CD4-positive, alpha-beta memory T cell (primary cell): ENCODE measurements around the gene GIGYF1. TPM values are rescaled to one million over a fixed set of nuclear protein-coding genes. Genes with fewer than 3 reads are reported as not detected.
"Not testable (repeated sequence)": the region's sequence is repeated elsewhere in the genome, so short reads cannot be mapped to it uniquely, and the experiment has no call there.

Experiments used
- CTCF ChIA-PET: fragments of 350-600 bp; sonication (Branson Sonifier 250); formaldehyde crosslinking; loops from one replicate; lab custom pipeline; 2021; ENCODE audit warnings: inconsistent platforms; ENCODE audit not compliant: partially characterized antibody; lab: Charles Lee
- POLR2A ChIA-PET: fragments of 350-600 bp; sonication (Branson Sonifier 250); formaldehyde crosslinking; loops from one replicate; lab custom pipeline; 2021; ENCODE audit not compliant: partially characterized antibody; lab: Charles Lee
- DNase-seq, 5 donors: peaks; one replicate each; pipeline versions ENCODE4 v3.0.0 to v3.0.0-alpha.2; 2020 to 2022; ENCODE audit warnings: mixed read lengths in 1 of 5
- H3K27ac ChIP-seq: one replicate; pipeline ENCODE4 v1.7.0; 2013; ENCODE audit warnings: low read depth, low read length
- H3K27me3 ChIP-seq: 2 replicates; pipeline ENCODE4 v1.7.0; 2013; ENCODE audit warnings: mild to moderate bottlenecking, low read length, moderate library complexity; ENCODE audit not compliant: insufficient read depth
- H3K36me3 ChIP-seq: 2 replicates; pipeline ENCODE4 v1.7.0; 2013; ENCODE audit warnings: mild to moderate bottlenecking, low read length, moderate library complexity; ENCODE audit not compliant: insufficient read depth
- H3K4me1 ChIP-seq: 2 replicates; pipeline ENCODE4 v1.7.0; 2013; ENCODE audit warnings: mild to moderate bottlenecking, low read length, moderate library complexity; ENCODE audit not compliant: insufficient read depth
- H3K4me3 ChIP-seq, 2 donors: one replicate each; pipeline ENCODE4 v1.7.0; 2013; ENCODE audit warnings: low read length in 2 of 2, mild to moderate bottlenecking in 1 of 2
- H3K9me3 ChIP-seq, 2 donors: one replicate each; pipeline ENCODE4 v1.7.0; 2013; ENCODE audit warnings: low read length in 2 of 2, control low read depth in 1 of 2; ENCODE audit not compliant: control insufficient read depth in 1 of 2
- H3K27ac Mint-ChIP-seq, 7 donors: one replicate each; pipeline ENCODE4 v1.8.0; 2020 to 2021; ENCODE audit warnings: mixed read lengths in 7 of 7, mild to moderate bottlenecking in 6 of 7, inconsistent platforms in 3 of 7, moderate library complexity in 3 of 7
- H3K27me3 Mint-ChIP-seq, 2 donors: one replicate each; pipeline ENCODE4 v1.8.0; 2020 to 2021; ENCODE audit warnings: mixed read lengths in 2 of 2
- H3K36me3 Mint-ChIP-seq, 2 donors: one replicate each; pipeline ENCODE4 v1.8.0; 2020 to 2021; ENCODE audit warnings: mixed read lengths in 2 of 2, inconsistent platforms in 1 of 2, mild to moderate bottlenecking in 1 of 2
- H3K4me1 Mint-ChIP-seq, 4 donors: one replicate each; pipeline ENCODE4 v1.8.0; 2020 to 2021; ENCODE audit warnings: mixed read lengths in 4 of 4, mild to moderate bottlenecking in 1 of 4
- H3K4me3 Mint-ChIP-seq, 8 donors: one replicate each; pipeline ENCODE4 v1.8.0; 2020 to 2021; ENCODE audit warnings: mixed read lengths in 8 of 8, mild to moderate bottlenecking in 7 of 8, moderate library complexity in 6 of 8, inconsistent platforms in 3 of 8
- H3K9me3 Mint-ChIP-seq, 8 donors: one replicate each; pipeline ENCODE4 v1.8.0; 2020 to 2021; ENCODE audit warnings: mixed read lengths in 8 of 8, mild to moderate bottlenecking in 5 of 8, inconsistent platforms in 3 of 8, moderate library complexity in 1 of 8
- intact Hi-C: fragments of 100-400 bp; cut with micrococcal nuclease; formaldehyde crosslinking; loops from one replicate; pipeline ENCODE4 v1.15.1; 2023
- polyA plus RNA-seq, 2 donors: library from polyadenylated mRNA; unstranded; fragments of 300-500 nt; fragmentation: Illumina TruSeq; gene quantifications; one replicate each; pipeline ENCODE4 v1.2.3, GENCODE V29; 2021
- total RNA-seq, 2 experiments: library from RNA; stranded (reverse); gene quantifications; one replicate each; pipeline ENCODE4 v1.2.3, GENCODE V29; 2021

GIGYF1 gene
- total and polyA plus RNA-seq, 4 experiments from 2014 or later = 0.19 to 118 (median 59.7) TPM

DNA sequence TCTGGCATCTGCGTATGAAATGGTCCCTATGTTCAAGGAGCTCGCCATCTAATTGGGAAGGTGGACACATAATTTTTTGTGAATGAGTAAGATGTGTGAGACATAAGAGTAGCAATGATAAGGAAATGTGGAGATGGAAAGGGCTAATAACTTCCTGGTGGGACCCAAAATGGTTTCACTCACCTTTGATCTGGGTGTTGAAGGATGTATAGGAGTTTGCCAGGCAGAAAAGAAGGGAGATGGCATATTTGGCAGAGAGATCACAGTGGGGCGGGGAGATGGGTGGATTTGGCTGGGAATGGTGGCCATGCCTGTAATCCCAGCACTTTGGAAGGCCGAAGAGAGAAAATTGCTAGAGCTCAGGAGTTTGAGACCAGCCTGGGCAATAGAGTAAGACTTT, 16.4 kb upstream of the GIGYF1 start:
- H3K9me3 ChIP-seq = no peaks in the 10 kb centered on the region
- no peak overlapping the region for H3K4me3 ChIP-seq
- Mint-ChIP-seq H3K9me3 (peaks cover 0 to 1% (median 0%) of the 10 kb centered on the region in 8 donors), H3K4me3 (no peak overlapping the region), H3K27ac (peak overlapping the region in 1 of 7 donors; percentile 62), H3K36me3 (peaks cover 3 to 11% of the 10 kb centered on the region in 2 donors), H3K27me3 (peaks cover 0 to 3% of the 10 kb centered on the region in 2 donors), H3K4me1 (peaks cover 5 to 18% (median 11%) of the 10 kb centered on the region in 4 donors)
- ChIA-PET CTCF (no interaction called here), POLR2A (no interaction called here)
- peaks cover 11% of the 10 kb centered on the region for H3K4me1 ChIP-seq
- intact Hi-C loops = no loop called here
- H3K27me3 ChIP-seq = no peaks in the 10 kb centered on the region
- no peaks in the 10 kb centered on the region for H3K36me3 ChIP-seq
- DNase-seq = no peak
- H3K27ac ChIP-seq = no peak overlapping the region

DNA sequence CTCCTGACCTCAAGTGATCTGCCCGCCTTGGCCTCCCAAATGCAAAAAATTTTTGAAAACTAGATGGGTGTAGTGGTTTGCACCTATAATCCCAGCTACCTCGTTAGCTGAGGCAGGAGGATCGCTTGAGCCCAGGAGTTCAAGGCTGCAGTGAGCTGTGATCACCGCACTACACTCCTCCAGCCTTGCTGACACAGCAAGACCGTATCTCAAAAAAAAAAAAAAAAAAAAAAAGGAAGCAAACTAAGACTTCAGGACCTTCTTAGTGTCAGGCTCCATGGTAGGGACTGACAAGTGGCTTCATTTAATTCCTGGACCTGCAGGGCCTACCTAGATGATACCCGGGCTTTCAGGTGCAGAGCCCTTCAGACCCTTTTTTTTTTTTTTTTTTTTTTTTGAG, 14.3 kb upstream of the GIGYF1 start:
- no peaks in the 10 kb centered on the region for H3K9me3 Mint-ChIP-seq
- peak overlapping the region in 2 of 7 donors; percentile 24 to 42 for H3K27ac Mint-ChIP-seq

DNA sequence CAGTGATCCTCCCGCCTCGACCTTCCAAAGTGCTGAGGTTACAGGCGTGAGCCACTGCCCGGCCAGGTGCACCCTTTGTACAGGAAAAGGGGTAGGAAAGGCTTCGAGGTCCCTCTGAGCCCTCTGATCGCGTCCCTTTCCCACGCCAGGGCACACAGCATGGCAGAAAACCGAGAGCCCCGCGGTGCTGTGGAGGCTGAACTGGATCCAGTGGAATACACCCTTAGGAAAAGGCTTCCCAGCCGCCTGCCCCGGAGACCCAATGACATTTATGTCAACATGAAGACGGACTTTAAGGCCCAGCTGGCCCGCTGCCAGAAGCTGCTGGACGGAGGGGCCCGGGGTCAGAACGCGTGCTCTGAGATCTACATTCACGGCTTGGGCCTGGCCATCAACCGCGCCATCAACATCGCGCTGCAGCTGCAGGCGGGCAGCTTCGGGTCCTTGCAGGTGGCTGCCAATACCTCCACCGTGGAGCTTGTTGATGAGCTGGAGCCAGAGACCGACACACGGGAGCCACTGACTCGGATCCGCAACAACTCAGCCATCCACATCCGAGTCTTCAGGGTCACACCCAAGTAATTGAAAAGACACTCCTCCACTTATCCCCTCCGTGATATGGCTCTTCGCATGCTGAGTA, 12.7 kb upstream of the GIGYF1 start:
- peaks cover 3 to 13% of the 10 kb centered on the region in 2 donors for H3K36me3 Mint-ChIP-seq
- H3K27ac Mint-ChIP-seq = peak overlapping the region; percentile 90 to 98 (median 96)
- Histone ChIP-seq H3K9me3 (no peaks in the 10 kb centered on the region), H3K4me1 (peaks cover 16% of the 10 kb centered on the region), H3K4me3 (peak overlapping the region; percentile 47 to 89), H3K27me3 (no peaks in the 10 kb centered on the region), H3K36me3 (no peaks in the 10 kb centered on the region), H3K27ac (peak overlapping the region; percentile 79)
- H3K9me3 Mint-ChIP-seq = no peaks in the 10 kb centered on the region
- H3K4me3 Mint-ChIP-seq = peak overlapping the region; percentile 93 to 100 (median 96)
- intact Hi-C loops = loop anchor here (1.0 to 10.0 kb wide), 2 partner anchors 131 to 548 kb away; no protein-coding TSS in a partner anchor
- peaks cover 5 to 18% (median 11%) of the 10 kb centered on the region in 4 donors for H3K4me1 Mint-ChIP-seq
- peaks cover 0 to 1% of the 10 kb centered on the region in 2 donors for H3K27me3 Mint-ChIP-seq
- ChIA-PET POLR2A (interaction anchor here (1.1 to 3.1 kb wide), 11 partner anchors 11 to 538 kb away, joined by 3 to 48 read pairs (median 9); partner anchors contain the start of genes FBXO24, FIS1, GIGYF1 and GNB2), CTCF (interaction anchor here (1.5 to 5.0 kb wide), 6 partner anchors 15 to 228 kb away, joined by 4 to 62 read pairs (median 30); partner anchors contain the start of genes FBXO24, LRCH4, MOSPD3 and SLC12A9)
- DNase-seq = no peak

More for the DNA sequence above, 14.3 kb upstream of the GIGYF1 start:
- Mint-ChIP-seq H3K27me3 (no peaks in the 10 kb centered on the region), H3K4me1 (peaks cover 5 to 18% (median 11%) of the 10 kb centered on the region in 4 donors), H3K36me3 (peaks cover 3 to 13% of the 10 kb centered on the region in 2 donors), H3K4me3 (peak overlapping the region in 4 of 8 donors; percentile 8 to 47 (median 40))
- no peaks in the 10 kb centered on the region for H3K27me3 ChIP-seq
- POLR2A ChIA-PET = interaction anchor here (0.6 kb wide), 1 partner anchor 1203 kb away, joined by 3 read pairs; no protein-coding TSS in a partner anchor
- DNase-seq = no peak
- peaks cover 16% of the 10 kb centered on the region for H3K4me1 ChIP-seq
- no peak overlapping the region for H3K27ac ChIP-seq
- intact Hi-C loops = loop anchor here (10.0 kb wide), 1 partner anchor 546 kb away; no protein-coding TSS in a partner anchor
- H3K9me3 ChIP-seq = no peaks in the 10 kb centered on the region
- no peaks in the 10 kb centered on the region for H3K36me3 ChIP-seq
- H3K4me3 ChIP-seq = no peak overlapping the region
- CTCF ChIA-PET = interaction anchor here (0.7 to 5.0 kb wide), 3 partner anchors 17 to 258 kb away, joined by 4 to 62 read pairs (median 7); partner anchors contain the start of gene SLC12A9

DNA sequence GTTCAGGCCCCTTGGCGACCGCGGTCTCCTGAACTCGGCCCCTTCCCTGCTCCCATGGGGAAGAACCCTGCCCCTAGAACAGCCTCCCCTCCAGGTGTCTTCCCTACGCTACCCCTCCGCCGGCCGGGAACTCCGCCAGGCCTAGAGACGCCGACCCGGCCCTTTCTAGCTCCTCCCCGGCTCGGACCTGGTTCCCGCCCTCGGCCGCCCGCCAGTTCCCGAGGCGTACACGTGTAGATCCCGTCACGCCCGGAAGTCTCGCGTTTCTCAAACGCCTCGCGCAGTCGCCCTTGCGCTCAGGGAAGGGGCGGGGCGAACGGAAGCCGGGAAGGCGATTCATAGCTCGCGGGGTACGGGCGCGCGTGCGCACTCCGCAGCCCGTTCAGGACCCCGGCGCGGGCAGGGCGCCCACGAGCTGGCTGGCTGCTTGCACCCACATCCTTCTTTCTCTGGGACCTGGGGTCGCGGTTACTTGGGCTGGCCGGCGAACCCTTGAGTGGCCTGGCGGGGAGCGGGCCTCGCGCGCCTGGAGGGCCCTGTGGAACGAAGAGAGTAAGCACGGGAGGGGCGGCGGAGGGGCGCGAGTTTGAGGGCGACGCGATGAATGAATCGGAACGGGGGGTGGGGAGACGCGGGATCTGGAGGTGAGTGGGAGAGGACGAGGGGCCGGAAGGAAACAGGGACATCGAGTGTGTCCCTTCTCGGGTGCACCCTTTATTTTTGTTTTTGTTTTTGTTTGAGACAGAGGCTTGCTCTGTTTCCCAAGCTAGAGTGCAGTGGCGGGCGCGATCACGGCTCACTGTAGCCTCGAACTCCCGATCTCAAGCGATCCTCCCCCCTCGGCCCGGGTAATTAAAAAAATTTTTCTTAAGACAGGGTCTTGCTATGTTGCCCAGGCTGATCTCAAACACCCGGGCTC, 12.0 kb upstream of the GIGYF1 start, which contains the start of gene POP7:
TSS of gene POP7 (plus strand) at position 369 of the 919 bp plus-strand sequence. CDS start 710 bp downstream, outside the sequence.
- Histone ChIP-seq H3K4me1 (peaks cover 16% of the 10 kb centered on the region), H3K27me3 (no peaks in the 10 kb centered on the region), H3K4me3 (peak within 1 kb of the TSS; percentile 89 to 90), H3K9me3 (no peaks in the 10 kb centered on the region), H3K27ac (peak within 1 kb of the TSS; percentile 79), H3K36me3 (no peaks in the 10 kb centered on the region)
- intact Hi-C loops = loop anchor here (1.0 to 10.0 kb wide), 8 partner anchors 12 to 549 kb away; partner anchors contain the start of genes FBXO24, GIGYF1, GNB2 and LRCH4
- Mint-ChIP-seq H3K9me3 (no peaks in the 10 kb centered on the region), H3K4me3 (peak within 1 kb of the TSS; percentile 93 to 100 (median 96)), H3K36me3 (peaks cover 3 to 13% of the 10 kb centered on the region in 2 donors), H3K4me1 (peaks cover 5 to 18% (median 11%) of the 10 kb centered on the region in 4 donors), H3K27me3 (peaks cover 2 to 3% of the 10 kb centered on the region in 2 donors), H3K27ac (peak within 1 kb of the TSS; percentile 90 to 98 (median 96))
- DNase-seq = peak; percentile 96 to 97 (median 97)
- CTCF ChIA-PET = interaction anchor here (0.6 to 5.0 kb wide), 52 partner anchors 9 to 690 kb away, joined by 3 to 62 read pairs (median 4); partner anchors contain the start of genes EPO, FBXO24, GIGYF1 and GNB2
- POLR2A ChIA-PET = interaction anchor here (0.7 to 3.1 kb wide), 38 partner anchors 10 to 1147 kb away, joined by 3 to 48 read pairs (median 6); partner anchors contain the start of genes FBXO24, FIS1, GIGYF1 and GNB2

DNA sequence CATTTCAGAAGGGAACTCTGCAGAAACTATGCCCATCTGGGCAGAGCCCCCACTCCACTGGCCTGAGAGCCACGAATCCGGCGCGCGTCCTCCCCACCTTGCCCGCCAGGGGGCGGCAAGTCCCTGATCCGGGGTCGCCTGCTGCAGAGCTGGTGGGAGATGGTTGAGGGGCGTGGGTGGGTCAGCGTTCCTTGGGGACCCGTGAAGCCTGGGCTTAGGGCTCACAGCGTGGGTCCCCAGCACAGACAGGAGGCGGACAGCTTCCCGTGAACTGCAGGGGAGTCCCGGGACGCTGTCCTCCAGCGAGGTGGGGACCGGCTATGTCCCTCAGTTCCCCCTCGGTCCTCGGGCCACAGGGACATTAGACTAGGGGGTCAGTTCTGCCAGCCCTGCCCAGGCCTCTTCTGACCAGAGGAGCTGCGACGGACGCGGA, 11.3 kb upstream of the GIGYF1 start:
- H3K4me1 ChIP-seq = peaks cover 16% of the 10 kb centered on the region
- Mint-ChIP-seq H3K4me1 (peaks cover 5 to 18% (median 11%) of the 10 kb centered on the region in 4 donors), H3K36me3 (peaks cover 3 to 13% of the 10 kb centered on the region in 2 donors), H3K27ac (peak overlapping the region; percentile 90 to 98 (median 96)), H3K27me3 (peaks cover 2 to 5% of the 10 kb centered on the region in 2 donors), H3K9me3 (no peaks in the 10 kb centered on the region), H3K4me3 (peak overlapping the region; percentile 93 to 100 (median 96))
- POLR2A ChIA-PET = interaction anchor here (0.7 to 3.1 kb wide), 35 partner anchors 9 to 579 kb away, joined by 3 to 48 read pairs (median 7); partner anchors contain the start of genes FBXO24, FIS1, GIGYF1 and GNB2
- H3K27me3 ChIP-seq = no peaks in the 10 kb centered on the region
- peak overlapping the region; percentile 79 for H3K27ac ChIP-seq
- intact Hi-C loops = loop anchor here (1.0 to 10.0 kb wide), 7 partner anchors 11 to 549 kb away; partner anchors contain the start of genes FBXO24, GIGYF1, GNB2 and LRCH4
- no peaks in the 10 kb centered on the region for H3K9me3 ChIP-seq
- peak; percentile 68 to 77 (median 69) for DNase-seq
- H3K36me3 ChIP-seq = no peaks in the 10 kb centered on the region
- CTCF ChIA-PET = interaction anchor here (0.7 to 5.0 kb wide), 53 partner anchors 9 to 689 kb away, joined by 3 to 62 read pairs (median 4); partner anchors contain the start of genes EPO, FBXO24, GIGYF1 and GNB2
- H3K4me3 ChIP-seq = peak overlapping the region; percentile 89 to 90

DNA sequence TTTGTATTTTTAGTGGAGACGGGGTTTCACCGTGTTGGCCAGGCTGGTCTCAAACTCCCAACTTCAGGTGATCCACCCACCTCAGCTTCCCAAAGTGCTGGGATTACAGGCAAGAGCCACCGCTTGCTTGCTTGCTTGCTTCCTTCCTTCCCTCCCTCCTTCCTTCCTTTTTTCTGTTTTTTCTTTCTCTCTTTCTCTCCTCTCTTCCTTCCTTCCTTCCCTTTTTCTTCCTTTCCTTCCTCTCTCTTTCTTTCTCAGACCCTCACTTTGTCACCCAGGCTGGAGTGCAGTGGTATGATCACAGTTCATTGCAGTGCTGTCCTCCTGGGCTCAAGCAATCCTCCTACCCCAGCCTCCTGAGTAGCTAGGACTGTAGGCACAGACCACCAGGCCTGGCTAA, 7.0 kb upstream of the GIGYF1 start:
- not testable (repeated sequence) for H3K4me3 Mint-ChIP-seq, H3K27me3 ChIP-seq, H3K4me1 ChIP-seq, H3K9me3 Mint-ChIP-seq, H3K36me3 Mint-ChIP-seq, H3K4me3 ChIP-seq, H3K27ac ChIP-seq, H3K9me3 ChIP-seq, H3K27ac Mint-ChIP-seq, H3K36me3 ChIP-seq, DNase-seq, H3K4me1 Mint-ChIP-seq, H3K27me3 Mint-ChIP-seq
- ChIA-PET POLR2A (interaction anchor here (0.6 kb wide), 1 partner anchor 25 kb away, joined by 4 read pairs; no protein-coding TSS in a partner anchor), CTCF (interaction anchor here (0.6 to 1.8 kb wide), 2 partner anchors 9 to 67 kb away, joined by 3 to 8 read pairs; no protein-coding TSS in a partner anchor)
- intact Hi-C loops = loop anchor here (10.0 kb wide), 1 partner anchor 554 kb away; no protein-coding TSS in a partner anchor
